B cell (primary cell): ENCODE data around the gene GUCY1B1. TPM values are rescaled to one million over a fixed set of nuclear protein-coding genes. Genes with fewer than 3 reads are reported as not detected.

Experiments
- ATAC-seq: fragments of 200-7000 bp; cut with Tn5 transposase; one replicate; pipeline ENCODE4 v1.10.0; 2021; ENCODE audit warnings: low read depth, mild to moderate bottlenecking, moderate number of reproducible peaks, moderate library complexity
- CTCF ChIA-PET: fragments of 350-600 bp; sonication (Branson Sonifier 250); formaldehyde crosslinking; loops from one replicate; lab custom pipeline; 2021; ENCODE audit warnings: antibody characterized with exemption, inconsistent platforms; lab: Charles Lee
- POLR2A ChIA-PET: fragments of 350-600 bp; sonication (Branson Sonifier 250); formaldehyde crosslinking; loops from one replicate; lab custom pipeline; 2021; ENCODE audit warnings: antibody characterized with exemption; lab: Charles Lee
- DNase-seq: peaks from one replicate; pipeline ENCODE4 v3.0.0; 2013
- H2AFZ ChIP-seq: 2 replicates; pipeline ENCODE4 v1.6.1; 2012; ENCODE audit warnings: mild to moderate bottlenecking, low read depth, low read length; ENCODE audit not compliant: insufficient read depth, poor library complexity, severe bottlenecking
- H3K27ac ChIP-seq, 2 donors: 1 replicate in 1 of 2; 2 replicates in 1 of 2; pipeline ENCODE4 v1.5.1; 2012 to 2013; ENCODE audit warnings: low read length in 2 of 2, mild to moderate bottlenecking in 2 of 2, moderate library complexity in 1 of 2
- H3K27me3 ChIP-seq, 4 experiments: fragments of 200-600 bp in 1 of 4; sonication (generic) in 1 of 4; replicated peaks in 1 of 4; 1 replicate in 2 of 4; 2 replicates in 2 of 4; pipeline versions ENCODE4 v1.6.1 to v1.7.0; 2013 to 2016; ENCODE audit warnings: low read length in 3 of 4, mild to moderate bottlenecking in 2 of 4, mixed read lengths in 1 of 4, moderate library complexity in 1 of 4; ENCODE audit not compliant: insufficient read depth in 4 of 4, control insufficient read depth in 3 of 4; ENCODE audit errors: control extremely low read depth in 1 of 4
- H3K36me3 ChIP-seq, 2 experiments: replicated peaks in 1 of 2; 1 replicate in 1 of 2; 2 replicates in 1 of 2; pipeline versions ENCODE4 v1.6.1 to v1.7.1; 2013; ENCODE audit warnings: low read length in 1 of 2; ENCODE audit not compliant: insufficient read depth in 2 of 2, control insufficient read depth in 1 of 2; ENCODE audit errors: control extremely low read depth in 1 of 2, extremely low read depth in 1 of 2
- H3K4me1 ChIP-seq, 2 donors: fragments of 200-600 bp in 1 of 2; sonication (generic) in 1 of 2; 1 replicate in 1 of 2; 2 replicates in 1 of 2; pipeline versions ENCODE4 v1.5.1 to v1.6.1; 2013 to 2017; ENCODE audit warnings: low read length in 2 of 2; ENCODE audit not compliant: control insufficient read depth in 2 of 2, insufficient read depth in 2 of 2
- H3K4me2 ChIP-seq: replicated peaks from 2 replicates; pipeline ENCODE3; 2012; ENCODE audit warnings: mild to moderate bottlenecking, low read depth, low read length; ENCODE audit not compliant: poor library complexity, severe bottlenecking
- H3K4me3 ChIP-seq, 5 experiments: fragments of 200-600 bp in 1 of 5; sonication (generic) in 1 of 5; 1 replicate in 3 of 5; 2 replicates in 2 of 5; pipeline versions ENCODE4 v1.5.1 to v1.7.0; 2011 to 2016; ENCODE audit warnings: low read length in 4 of 5, mild to moderate bottlenecking in 4 of 5, low read depth in 2 of 5, control low read depth in 1 of 5, moderate library complexity in 1 of 5; ENCODE audit not compliant: insufficient read depth in 1 of 5; ENCODE audit errors: control extremely low read depth in 1 of 5, extremely low read depth in 1 of 5
- H3K79me2 ChIP-seq: fragments of 200-600 bp; sonication (generic); one replicate; pipeline ENCODE4 v1.6.0; 2016; ENCODE audit warnings: low read length; ENCODE audit not compliant: control insufficient read depth, insufficient read depth
- H3K9ac ChIP-seq: fragments of 200-600 bp; sonication (generic); 2 replicates; pipeline ENCODE4 v1.6.1; 2017; ENCODE audit warnings: mild to moderate bottlenecking, low read length, moderate library complexity
- H3K9me3 ChIP-seq, 3 donors: one replicate each; pipeline versions ENCODE4 v1.6.1 to v1.7.1; 2013; ENCODE audit warnings: low read length in 2 of 3; ENCODE audit not compliant: control insufficient read depth in 2 of 3, insufficient read depth in 1 of 3; ENCODE audit errors: control extremely low read depth in 1 of 3
- H4K20me1 ChIP-seq: 2 replicates; pipeline ENCODE4 v1.6.0; 2012; ENCODE audit warnings: mild to moderate bottlenecking, low read length; ENCODE audit not compliant: insufficient read depth, control insufficient read depth, poor library complexity, severe bottlenecking
- H3K27ac Mint-ChIP-seq: one replicate; pipeline ENCODE4 v1.8.0; 2021; ENCODE audit warnings: mixed read lengths
- H3K27me3 Mint-ChIP-seq: one replicate; pipeline ENCODE4 v1.8.0; 2021; ENCODE audit warnings: mixed read lengths
- H3K4me1 Mint-ChIP-seq: one replicate; pipeline ENCODE4 v1.8.0; 2021; ENCODE audit warnings: mixed read lengths
- H3K4me3 Mint-ChIP-seq: one replicate; pipeline ENCODE4 v1.8.0; 2021; ENCODE audit warnings: mixed read lengths
- H3K9me3 Mint-ChIP-seq: one replicate; pipeline ENCODE4 v1.8.0; 2022; ENCODE audit warnings: mixed read lengths; ENCODE audit not compliant: insufficient read depth
- EZH2 ChIP-seq: IDR thresholded peaks from 2 replicates; pipeline ENCODE4 v1.6.1; 2012; ENCODE audit warnings: borderline replicate concordance, low read depth, mild to moderate bottlenecking, moderate library complexity, low read length; ENCODE audit not compliant: insufficient read depth, poor library complexity, severe bottlenecking
- WGBS: methylation state at CpG from one replicate; pipeline ENCODE4 v1.1.5; 2013; ENCODE audit warnings: missing lambda C conversion rate; ENCODE audit not compliant: insufficient coverage; 5-methylcytosine and 5-hydroxymethylcytosine counted together
- intact Hi-C: fragments of 100-400 bp; cut with micrococcal nuclease; formaldehyde crosslinking; loops from one replicate; pipeline ENCODE4 v1.10.0; 2022
- polyA plus RNA-seq: library from polyadenylated mRNA; depleted of rRNA; stranded (reverse); fragments of >200 nt; gene quantifications from 2 replicates; pipeline ENCODE4 v1.2.3, GENCODE V29; 2012
- total RNA-seq, 2 donors: library from RNA; stranded (reverse); fragments of 120-200 nt in 1 of 2; gene quantifications; 1 replicate in 1 of 2; 2 replicates in 1 of 2; pipeline versions ENCODE4 v1.2.3 to v1.2.4, GENCODE V29; 2013 to 2022
- TF ChIP-seq, protein P1 (sequence below): fragments of 200-600 bp; IDR thresholded peaks from one replicate; pipeline ENCODE4 v1.8.0; 2022; ENCODE audit warnings: antibody characterized with exemption, mild to moderate bottlenecking

The GUCY1B1 gene
- total and polyA plus RNA-seq, 2 donors (not counting 1 experiment from before 2014, with no cell fraction given), result 0.09 to 0.10 TPM

DNA sequence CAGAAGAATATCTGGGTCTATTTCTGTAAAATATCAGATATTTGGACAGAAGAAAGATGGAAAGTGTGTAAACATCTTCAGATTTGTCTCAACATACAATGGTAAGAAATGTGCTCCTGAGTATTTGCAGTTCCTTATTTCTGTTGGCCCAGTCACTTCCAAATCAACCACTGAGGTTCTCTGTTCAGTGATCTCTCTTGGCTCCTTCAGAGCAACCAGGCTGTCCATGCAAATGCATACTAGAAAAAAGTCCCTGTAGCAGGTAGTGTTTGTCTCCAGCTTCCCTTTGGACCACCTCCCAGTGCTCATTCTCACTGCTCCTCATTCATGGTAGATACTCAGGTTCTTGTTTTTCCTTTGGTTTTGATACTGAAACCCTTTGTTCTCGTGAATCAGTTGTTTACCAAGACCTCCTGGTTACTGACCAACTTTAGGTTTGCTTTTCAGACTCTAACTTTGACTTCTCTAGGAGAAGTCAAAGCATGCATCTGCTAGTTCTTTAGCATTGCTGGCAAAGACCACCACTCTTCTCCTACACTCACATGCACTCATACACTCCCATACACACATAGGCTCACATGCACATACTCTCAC, 78.5 kb downstream of the GUCY1B1 start:
- H3K27me3 ChIP-seq, result no peaks in the 10 kb centered on the region
- H4K20me1 ChIP-seq, result no peaks in the 10 kb centered on the region
- TF ChIP-seq, protein P1, sequence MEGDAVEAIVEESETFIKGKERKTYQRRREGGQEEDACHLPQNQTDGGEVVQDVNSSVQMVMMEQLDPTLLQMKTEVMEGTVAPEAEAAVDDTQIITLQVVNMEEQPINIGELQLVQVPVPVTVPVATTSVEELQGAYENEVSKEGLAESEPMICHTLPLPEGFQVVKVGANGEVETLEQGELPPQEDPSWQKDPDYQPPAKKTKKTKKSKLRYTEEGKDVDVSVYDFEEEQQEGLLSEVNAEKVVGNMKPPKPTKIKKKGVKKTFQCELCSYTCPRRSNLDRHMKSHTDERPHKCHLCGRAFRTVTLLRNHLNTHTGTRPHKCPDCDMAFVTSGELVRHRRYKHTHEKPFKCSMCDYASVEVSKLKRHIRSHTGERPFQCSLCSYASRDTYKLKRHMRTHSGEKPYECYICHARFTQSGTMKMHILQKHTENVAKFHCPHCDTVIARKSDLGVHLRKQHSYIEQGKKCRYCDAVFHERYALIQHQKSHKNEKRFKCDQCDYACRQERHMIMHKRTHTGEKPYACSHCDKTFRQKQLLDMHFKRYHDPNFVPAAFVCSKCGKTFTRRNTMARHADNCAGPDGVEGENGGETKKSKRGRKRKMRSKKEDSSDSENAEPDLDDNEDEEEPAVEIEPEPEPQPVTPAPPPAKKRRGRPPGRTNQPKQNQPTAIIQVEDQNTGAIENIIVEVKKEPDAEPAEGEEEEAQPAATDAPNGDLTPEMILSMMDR, result no peak
- TF ChIP-seq EZH2, result no peak
- Mint-ChIP-seq H3K27ac (no peak overlapping the region), H3K27me3 (no peaks in the 10 kb centered on the region), H3K9me3 (no peaks in the 10 kb centered on the region), H3K4me3 (no peak overlapping the region), H3K4me1 (no peaks in the 10 kb centered on the region)
- H2AFZ ChIP-seq, result no peak overlapping the region
- H3K27ac ChIP-seq, result no peak overlapping the region
- 67% methylated on average over 1 of the region's 1 CpG for WGBS
- no peak overlapping the region for H3K9ac ChIP-seq
- intact Hi-C loops, result no loop called here
- H3K9me3 ChIP-seq, result no peaks in the 10 kb centered on the region
- H3K4me2 ChIP-seq, result no peak overlapping the region
- ATAC-seq (no peak), DNase-seq (no peak)
- H3K79me2 ChIP-seq, result no peaks in the 10 kb centered on the region
- ChIA-PET CTCF (no interaction called here), POLR2A (no interaction called here)
- no peaks in the 10 kb centered on the region for H3K36me3 ChIP-seq
- no peak overlapping the region for H3K4me3 ChIP-seq
- no peaks in the 10 kb centered on the region for H3K4me1 ChIP-seq

DNA sequence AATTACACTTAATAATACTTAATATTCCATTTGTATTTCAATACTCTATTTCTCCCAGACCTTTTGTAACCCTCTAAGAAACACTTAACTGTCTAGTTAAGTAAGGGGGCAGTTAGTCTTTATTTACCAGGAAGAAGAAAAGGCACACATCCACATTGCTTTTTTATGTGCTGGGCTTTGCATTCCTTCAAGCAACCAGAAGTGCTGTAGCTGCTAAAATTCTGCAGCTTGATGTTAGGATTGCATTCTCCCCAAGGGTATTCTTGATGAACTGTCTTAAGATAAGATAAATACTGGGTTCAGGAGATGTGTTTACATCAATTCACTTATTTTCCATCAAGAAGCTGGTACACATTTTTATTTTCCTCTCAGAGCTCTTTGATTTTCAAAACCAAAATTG, 83.3 kb downstream of the GUCY1B1 start:
- ChIA-PET POLR2A (no interaction called here), CTCF (no interaction called here)
- Histone ChIP-seq H3K9ac (no peak overlapping the region), H3K4me2 (no peak overlapping the region), H3K27ac (no peak overlapping the region), H4K20me1 (no peaks in the 10 kb centered on the region), H3K9me3 (peaks cover 0 to 1% (median 0%) of the 10 kb centered on the region in 3 donors), H3K4me1 (no peaks in the 10 kb centered on the region), H3K4me3 (no peak overlapping the region), H3K36me3 (no peaks in the 10 kb centered on the region), H2AFZ (no peak overlapping the region), H3K27me3 (no peaks in the 10 kb centered on the region), H3K79me2 (no peaks in the 10 kb centered on the region)
- TF ChIP-seq, protein P1, result no peak
- TF ChIP-seq EZH2, result no peak
- Mint-ChIP-seq H3K4me1 (no peaks in the 10 kb centered on the region), H3K4me3 (no peak overlapping the region), H3K27me3 (no peaks in the 10 kb centered on the region), H3K27ac (no peak overlapping the region), H3K9me3 (peaks cover under 1% of the 10 kb centered on the region)
- ATAC-seq (no peak), DNase-seq (no peak)
- intact Hi-C loops, result no loop called here
